Sigmoid colon (tissue), 7 donors: ENCODE results near the gene CRTC3. TPM values are rescaled to one million over a fixed set of nuclear protein-coding genes. Genes with fewer than 3 reads are reported as not detected.

Experiments
- DNase-seq: peaks from one replicate; pipeline ENCODE4 v3.0.0-alpha.2; 2019
- H3K27ac ChIP-seq, 4 donors: fragments of 200-600 bp; sonication (generic); one replicate each; pipeline ENCODE4 v1.5.1; 2016 to 2019; ENCODE audit warnings: mild to moderate bottlenecking in 1 of 4
- H3K27me3 ChIP-seq, 3 donors: fragments of 200-600 bp; sonication (generic); one replicate each; pipeline ENCODE4 v1.5.1; 2019; ENCODE audit warnings: mild to moderate bottlenecking in 1 of 3
- H3K36me3 ChIP-seq, 4 donors: fragments of 200-600 bp; sonication (generic); one replicate each; pipeline ENCODE4 v1.5.1; 2016 to 2019
- H3K4me1 ChIP-seq, 4 donors: fragments of 200-600 bp; sonication (generic); one replicate each; pipeline ENCODE4 v1.5.1; 2017 to 2019
- H3K4me3 ChIP-seq, 4 donors: fragments of 200-600 bp; sonication (generic); one replicate each; pipeline ENCODE4 v1.5.1; 2017 to 2019; ENCODE audit warnings: mild to moderate bottlenecking in 2 of 4, moderate library complexity in 1 of 4
- H3K9me3 ChIP-seq, 4 donors: fragments of 200-600 bp in 3 of 4; sonication (generic) in 3 of 4; one replicate each; pipeline versions ENCODE4 v1.5.1 to v1.6.1; 2013 to 2019
- CTCF ChIP-seq, 4 experiments: fragments of 450-650 bp in 3 of 4; fragments of 200-600 bp in 1 of 4; IDR thresholded peaks; one replicate each; pipeline ENCODE4 v1.5.1; 2016 to 2019; ENCODE audit warnings: antibody characterized with exemption in 4 of 4, mild to moderate bottlenecking in 3 of 4, moderate library complexity in 2 of 4
- EP300 ChIP-seq, 4 donors: sonication (generic); formaldehyde crosslinking; IDR thresholded peaks; one replicate each; pipeline ENCODE4 v1.6.1; 2017; ENCODE audit warnings: antibody characterized with exemption in 4 of 4
- POLR2A ChIP-seq, 2 donors: fragments of 450-650 bp; IDR thresholded peaks; one replicate each; pipeline ENCODE4 v1.6.1; 2016; ENCODE audit warnings: antibody characterized with exemption in 2 of 2, mild to moderate bottlenecking in 2 of 2, moderate library complexity in 2 of 2
- POLR2AphosphoS5 ChIP-seq, 4 donors: sonication (generic); formaldehyde crosslinking; IDR thresholded peaks; one replicate each; pipeline ENCODE4 v1.6.1; 2017; ENCODE audit warnings: antibody characterized with exemption in 4 of 4
- WGBS, 2 donors: extraction: QIAGEN DNeasy Blood & Tissue Kit; methylation state at CpG; one replicate each; pipeline ENCODE4 v1.1.7; 2013; 5-methylcytosine and 5-hydroxymethylcytosine counted together
- intact Hi-C: fragments of 100-400 bp; cut with DNase I; formaldehyde crosslinking; loops from one replicate; pipeline ENCODE4 v1.15.1; 2023
- polyA plus RNA-seq, 3 donors: library from polyadenylated mRNA; stranded (reverse); fragments of 200-250 nt; gene quantifications; one replicate each; pipeline ENCODE4 v1.2.3, GENCODE V29; 2013
- total RNA-seq, 4 donors: library from RNA; depleted of rRNA; stranded (reverse); fragments of >200 nt; gene quantifications; one replicate each; pipeline ENCODE4 v1.1.0, GENCODE V29; 2016
- donor health status: healthy with polysubstance abuse.
- donor health status: Bipolar disorder and iron deficiency.
- donor health status: healthy.

CRTC3 gene
- total and polyA plus RNA-seq, 7 donors: 5.4 to 64.0 (median 27.6) TPM

GRCh38 chr15:90638963-90639362, 109.2 kb downstream of the CRTC3 start:
- DNase-seq: no peak
- no peaks in the 10 kb centered on the region for H3K27me3 ChIP-seq
- H3K27ac ChIP-seq: no peak overlapping the region
- intact Hi-C loops: no loop called here
- 96% methylated on average over 11 of the region's 11 CpGs for WGBS, 2 donors
- TF ChIP-seq POLR2A (IDR thresholded peaks at IDR 0.05) (no peak), CTCF (IDR thresholded peaks at IDR 0.05) (no peak), EP300 (IDR thresholded peaks at IDR 0.05) (no peak), POLR2AphosphoS5 (IDR thresholded peaks at IDR 0.05) (no peak)
- H3K4me1 ChIP-seq: no peaks in the 10 kb centered on the region
- peaks cover 16 to 80% (median 52%) of the 10 kb centered on the region in 4 donors for H3K36me3 ChIP-seq
- no peaks in the 10 kb centered on the region for H3K9me3 ChIP-seq
- H3K4me3 ChIP-seq: no peak overlapping the region

- H3K27ac ChIP-seq: no peak overlapping the region
- H3K4me3 ChIP-seq: no peak overlapping the region
- peaks cover 16 to 68% (median 47%) of the 10 kb centered on the region in 4 donors for H3K36me3 ChIP-seq
- H3K9me3 ChIP-seq: no peaks in the 10 kb centered on the region
- no peak for DNase-seq
- no peaks in the 10 kb centered on the region for H3K4me1 ChIP-seq
- 72 to 88% methylated on average over 8 of the region's 8 CpGs for WGBS, 2 donors
- H3K27me3 ChIP-seq: no peaks in the 10 kb centered on the region
- intact Hi-C loops: no loop called here
- no peak for TF ChIP-seq EP300 (IDR thresholded peaks at IDR 0.05)
- no peak for TF ChIP-seq CTCF (IDR thresholded peaks at IDR 0.05)
- no peak for TF ChIP-seq POLR2AphosphoS5 (IDR thresholded peaks at IDR 0.05)
- no peak for TF ChIP-seq POLR2A (IDR thresholded peaks at IDR 0.05)
Observed at GRCh38 chr15:90640862-90641261, 111.1 kb downstream of the CRTC3 start.

GRCh38 chr15:90641581-90642463, 112.1 kb downstream of the CRTC3 start:
- TF ChIP-seq POLR2AphosphoS5 (IDR thresholded peaks at IDR 0.05): no peak
- TF ChIP-seq CTCF (IDR thresholded peaks at IDR 0.05): no peak
- TF ChIP-seq EP300 (IDR thresholded peaks at IDR 0.05): no peak
- no peak for TF ChIP-seq POLR2A (IDR thresholded peaks at IDR 0.05)
- Histone ChIP-seq H3K4me1 (no peaks in the 10 kb centered on the region), H3K4me3 (no peak overlapping the region), H3K36me3 (peaks cover 16 to 68% (median 47%) of the 10 kb centered on the region in 4 donors), H3K9me3 (no peaks in the 10 kb centered on the region), H3K27ac (no peak overlapping the region), H3K27me3 (no peaks in the 10 kb centered on the region)
- intact Hi-C loops: no loop called here
- no peak for DNase-seq
- WGBS, 2 donors: 91 to 93% methylated on average over 16 of the region's 16 CpGs

- H3K9me3 ChIP-seq: no peaks in the 10 kb centered on the region
- H3K27ac ChIP-seq: no peak overlapping the region
- intact Hi-C loops: no loop called here
- H3K36me3 ChIP-seq: peaks cover 16 to 68% (median 47%) of the 10 kb centered on the region in 4 donors
- TF ChIP-seq CTCF (IDR thresholded peaks at IDR 0.05): no peak
- no peak for TF ChIP-seq POLR2AphosphoS5 (IDR thresholded peaks at IDR 0.05)
- 93 to 95% methylated on average over 30 of the region's 30 CpGs for WGBS, 2 donors
- no peak for DNase-seq
- no peaks in the 10 kb centered on the region for H3K27me3 ChIP-seq
- H3K4me1 ChIP-seq: no peaks in the 10 kb centered on the region
- H3K4me3 ChIP-seq: no peak overlapping the region
Observed at GRCh38 chr15:90642464-90643300, 113.0 kb downstream of the CRTC3 start.
